Esophagus squamous epithelium (tissue), 4 donors: ENCODE results near the gene POLE4.

Experiments used
- POLR2A ChIP-seq, 4 donors: fragments of 450-650 bp; IDR thresholded peaks; one replicate each; pipeline ENCODE4 v1.6.1; 2017; ENCODE audit warnings: antibody characterized with exemption in 4 of 4, mild to moderate bottlenecking in 4 of 4, moderate library complexity in 3 of 4
- TF ChIP-seq, protein P1 (sequence below), 6 experiments: fragments of 450-650 bp in 4 of 6; fragments of 200-600 bp in 2 of 6; sonication (generic) in 2 of 6; IDR thresholded peaks; one replicate each; pipeline ENCODE4 v1.5.1; 2016 to 2019; ENCODE audit warnings: antibody characterized with exemption in 6 of 6, mild to moderate bottlenecking in 4 of 6, moderate library complexity in 4 of 6

GRCh38 chr2:74959106-74959751, 786 bp downstream of the POLE4 start:
- TF ChIP-seq, protein P1, sequence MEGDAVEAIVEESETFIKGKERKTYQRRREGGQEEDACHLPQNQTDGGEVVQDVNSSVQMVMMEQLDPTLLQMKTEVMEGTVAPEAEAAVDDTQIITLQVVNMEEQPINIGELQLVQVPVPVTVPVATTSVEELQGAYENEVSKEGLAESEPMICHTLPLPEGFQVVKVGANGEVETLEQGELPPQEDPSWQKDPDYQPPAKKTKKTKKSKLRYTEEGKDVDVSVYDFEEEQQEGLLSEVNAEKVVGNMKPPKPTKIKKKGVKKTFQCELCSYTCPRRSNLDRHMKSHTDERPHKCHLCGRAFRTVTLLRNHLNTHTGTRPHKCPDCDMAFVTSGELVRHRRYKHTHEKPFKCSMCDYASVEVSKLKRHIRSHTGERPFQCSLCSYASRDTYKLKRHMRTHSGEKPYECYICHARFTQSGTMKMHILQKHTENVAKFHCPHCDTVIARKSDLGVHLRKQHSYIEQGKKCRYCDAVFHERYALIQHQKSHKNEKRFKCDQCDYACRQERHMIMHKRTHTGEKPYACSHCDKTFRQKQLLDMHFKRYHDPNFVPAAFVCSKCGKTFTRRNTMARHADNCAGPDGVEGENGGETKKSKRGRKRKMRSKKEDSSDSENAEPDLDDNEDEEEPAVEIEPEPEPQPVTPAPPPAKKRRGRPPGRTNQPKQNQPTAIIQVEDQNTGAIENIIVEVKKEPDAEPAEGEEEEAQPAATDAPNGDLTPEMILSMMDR (IDR thresholded peaks at IDR 0.05), result no peak
- no peak for TF ChIP-seq POLR2A (IDR thresholded peaks at IDR 0.05)
